Spleen (tissue), 7 donors: ENCODE results near the gene HSD17B12.
"Not testable (repeated sequence)": the region's sequence is repeated elsewhere in the genome, so short reads cannot be mapped to it uniquely, and the experiment has no call there.

Experiments used
- POLR2A ChIP-seq, 3 donors: fragments of 450-650 bp; IDR thresholded peaks; one replicate each; pipeline ENCODE4 v1.5.1; 2017; ENCODE audit warnings: antibody characterized with exemption in 3 of 3, mild to moderate bottlenecking in 1 of 3
- TF ChIP-seq, protein P1 (sequence below), 11 experiments: fragments of 200-600 bp in 7 of 11; fragments of 450-650 bp in 4 of 11; sonication (generic) in 4 of 11; IDR thresholded peaks in 8 of 11; conservative IDR thresholded peaks in 3 of 11; 1 replicate in 7 of 11; 2 replicates in 4 of 11; pipeline versions ENCODE4 v1.4.0 to v1.8.0; 2016 to 2021; ENCODE audit warnings: antibody characterized with exemption in 11 of 11, inconsistent platforms in 4 of 11, mild to moderate bottlenecking in 1 of 11
- donor health status: DM: no; HTN: no; CAD: no; lungs with moderate emphysema.
- donor health status: DM: no; HTN: no; CAD: no.
- donor health status: DM: no; HTN: no; CAD: no.

DNA sequence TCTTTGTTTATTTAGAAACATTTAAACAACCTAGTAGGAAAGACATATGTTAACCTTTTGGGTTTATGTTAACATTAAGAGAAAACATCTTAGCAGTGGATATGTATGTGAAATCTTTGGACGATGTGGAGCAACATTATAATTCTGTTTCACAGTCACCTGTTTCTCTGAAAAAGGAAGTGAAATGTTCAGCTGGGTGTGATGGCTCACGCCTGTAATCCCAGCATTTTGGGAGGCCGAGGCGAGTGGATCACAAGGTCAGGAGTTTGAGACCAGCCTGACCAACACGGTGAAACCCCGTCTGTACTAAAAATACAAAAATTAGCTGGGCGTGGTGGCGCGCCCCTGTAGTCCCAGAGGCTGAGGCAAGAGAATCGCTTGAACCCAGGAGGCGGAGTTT, 1.5 kb downstream of the HSD17B12 start:
- TF ChIP-seq, protein P1, sequence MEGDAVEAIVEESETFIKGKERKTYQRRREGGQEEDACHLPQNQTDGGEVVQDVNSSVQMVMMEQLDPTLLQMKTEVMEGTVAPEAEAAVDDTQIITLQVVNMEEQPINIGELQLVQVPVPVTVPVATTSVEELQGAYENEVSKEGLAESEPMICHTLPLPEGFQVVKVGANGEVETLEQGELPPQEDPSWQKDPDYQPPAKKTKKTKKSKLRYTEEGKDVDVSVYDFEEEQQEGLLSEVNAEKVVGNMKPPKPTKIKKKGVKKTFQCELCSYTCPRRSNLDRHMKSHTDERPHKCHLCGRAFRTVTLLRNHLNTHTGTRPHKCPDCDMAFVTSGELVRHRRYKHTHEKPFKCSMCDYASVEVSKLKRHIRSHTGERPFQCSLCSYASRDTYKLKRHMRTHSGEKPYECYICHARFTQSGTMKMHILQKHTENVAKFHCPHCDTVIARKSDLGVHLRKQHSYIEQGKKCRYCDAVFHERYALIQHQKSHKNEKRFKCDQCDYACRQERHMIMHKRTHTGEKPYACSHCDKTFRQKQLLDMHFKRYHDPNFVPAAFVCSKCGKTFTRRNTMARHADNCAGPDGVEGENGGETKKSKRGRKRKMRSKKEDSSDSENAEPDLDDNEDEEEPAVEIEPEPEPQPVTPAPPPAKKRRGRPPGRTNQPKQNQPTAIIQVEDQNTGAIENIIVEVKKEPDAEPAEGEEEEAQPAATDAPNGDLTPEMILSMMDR (IDR thresholded peaks at IDR 0.05 in 8 of 11, conservative IDR thresholded peaks at IDR 0.05 in 3 of 11): not testable (repeated sequence)
- TF ChIP-seq POLR2A (IDR thresholded peaks at IDR 0.05): not testable (repeated sequence)
